Neuronal stem cell (in vitro differentiated cells): ENCODE measurements around the gene CBX5.

Source experiments
- DNase-seq: peaks from one replicate; pipeline ENCODE4 v3.0.0-alpha.2; 2013; ENCODE audit warnings: low spot score
- H2AFZ ChIP-seq: one replicate; pipeline ENCODE4 v1.6.1; 2013; ENCODE audit warnings: mild to moderate bottlenecking, low read length, inconsistent platforms
- H2AK5ac ChIP-seq: 2 replicates; pipeline ENCODE4 v1.6.1; 2013; ENCODE audit warnings: low read depth, mild to moderate bottlenecking, inconsistent platforms, low read length, moderate library complexity, mixed read lengths
- H2BK120ac ChIP-seq: 2 replicates; pipeline ENCODE4 v1.6.1; 2013; ENCODE audit warnings: low read depth, mild to moderate bottlenecking, inconsistent platforms, low read length, moderate library complexity, mixed read lengths
- H2BK12ac ChIP-seq: one replicate; pipeline ENCODE4 v1.6.1; 2013; ENCODE audit warnings: low read length, inconsistent platforms
- H2BK15ac ChIP-seq: 2 replicates; pipeline ENCODE4 v1.6.1; 2013; ENCODE audit warnings: mild to moderate bottlenecking, low read length, inconsistent platforms, mixed read lengths
- H2BK5ac ChIP-seq: one replicate; pipeline ENCODE4 v1.6.1; 2013; ENCODE audit warnings: inconsistent platforms, mild to moderate bottlenecking, low read length, moderate library complexity
- H3K14ac ChIP-seq: one replicate; pipeline ENCODE4 v1.6.1; 2013; ENCODE audit warnings: low read length, inconsistent platforms
- H3K18ac ChIP-seq: 2 replicates; pipeline ENCODE4 v1.6.1; 2013; ENCODE audit warnings: low read length, inconsistent platforms
- H3K23ac ChIP-seq: 2 replicates; pipeline ENCODE4 v1.6.1; 2013; ENCODE audit warnings: low read depth, mild to moderate bottlenecking, mixed read lengths, low read length, inconsistent platforms; ENCODE audit not compliant: poor library complexity
- H3K27ac ChIP-seq: replicated peaks from 3 replicates; pipeline ENCODE4 v1.5.1; 2013; ENCODE audit warnings: low read length, inconsistent platforms
- H3K27me3 ChIP-seq, 3 experiments: 2 replicates each; pipeline ENCODE4 v1.6.1; 2013; ENCODE audit warnings: low read length in 3 of 3, mild to moderate bottlenecking in 2 of 3, inconsistent platforms in 1 of 3, low read depth in 1 of 3, mixed read lengths in 1 of 3, moderate library complexity in 1 of 3; ENCODE audit not compliant: control insufficient read depth in 3 of 3, insufficient read depth in 3 of 3
- H3K36me3 ChIP-seq, 2 donors: replicated peaks in 1 of 2; 2 replicates each; pipeline ENCODE4 v1.6.1; 2013; ENCODE audit warnings: low read length in 2 of 2; ENCODE audit not compliant: control insufficient read depth in 2 of 2, insufficient read depth in 2 of 2
- H3K4ac ChIP-seq: 2 replicates; pipeline ENCODE4 v1.6.1; 2013; ENCODE audit warnings: inconsistent platforms, mild to moderate bottlenecking, low read length, moderate library complexity
- H3K4me1 ChIP-seq, 2 donors: 1 replicate in 1 of 2; 2 replicates in 1 of 2; pipeline ENCODE4 v1.6.1; 2013; ENCODE audit warnings: low read length in 2 of 2, low read depth in 1 of 2; ENCODE audit not compliant: control insufficient read depth in 2 of 2, insufficient read depth in 1 of 2
- H3K4me2 ChIP-seq: one replicate; pipeline ENCODE4 v1.6.1; 2013; ENCODE audit warnings: mild to moderate bottlenecking, low read length, inconsistent platforms; ENCODE audit not compliant: insufficient read depth, poor library complexity, severe bottlenecking
- H3K4me3 ChIP-seq, 2 donors: 2 replicates each; pipeline ENCODE4 v1.5.1; 2013; ENCODE audit warnings: low read length in 2 of 2, mild to moderate bottlenecking in 2 of 2, inconsistent platforms in 1 of 2, moderate library complexity in 1 of 2
- H3K79me1 ChIP-seq: one replicate; pipeline ENCODE4 v1.6.1; 2013; ENCODE audit warnings: low read depth, mild to moderate bottlenecking, inconsistent platforms, low read length, moderate library complexity
- H3K9ac ChIP-seq: one replicate; pipeline ENCODE4 v1.6.1; 2013; ENCODE audit warnings: mild to moderate bottlenecking, low read depth, low read length, inconsistent platforms; ENCODE audit not compliant: poor library complexity
- H3K9me3 ChIP-seq, 2 donors: replicated peaks in 1 of 2; 2 replicates each; pipeline versions ENCODE3 to v1.6.1; 2013; ENCODE audit warnings: low read length in 2 of 2, mild to moderate bottlenecking in 2 of 2, inconsistent platforms in 1 of 2, low read depth in 1 of 2, mixed read lengths in 1 of 2, moderate library complexity in 1 of 2; ENCODE audit not compliant: control insufficient read depth in 2 of 2, insufficient read depth in 1 of 2
- H4K8ac ChIP-seq: one replicate; pipeline ENCODE4 v1.6.1; 2013; ENCODE audit warnings: low read depth, mild to moderate bottlenecking, inconsistent platforms, low read length, moderate library complexity
- H4K91ac ChIP-seq: one replicate; pipeline ENCODE4 v1.6.1; 2013; ENCODE audit warnings: low read length, low read depth, mild to moderate bottlenecking, inconsistent platforms; ENCODE audit not compliant: poor library complexity
- WGBS, 2 donors: extraction: QIAGEN DNeasy Blood & Tissue Kit; methylation state at CpG; one replicate each; pipeline ENCODE4 v1.1.7; 2013; ENCODE audit warnings: missing lambda C conversion rate in 2 of 2, mixed read lengths in 1 of 2; ENCODE audit not compliant: insufficient read length in 2 of 2, insufficient replicate concordance in 1 of 2; ENCODE audit errors: extremely low coverage in 2 of 2; 5-methylcytosine and 5-hydroxymethylcytosine counted together

The CBX5 gene

DNA sequence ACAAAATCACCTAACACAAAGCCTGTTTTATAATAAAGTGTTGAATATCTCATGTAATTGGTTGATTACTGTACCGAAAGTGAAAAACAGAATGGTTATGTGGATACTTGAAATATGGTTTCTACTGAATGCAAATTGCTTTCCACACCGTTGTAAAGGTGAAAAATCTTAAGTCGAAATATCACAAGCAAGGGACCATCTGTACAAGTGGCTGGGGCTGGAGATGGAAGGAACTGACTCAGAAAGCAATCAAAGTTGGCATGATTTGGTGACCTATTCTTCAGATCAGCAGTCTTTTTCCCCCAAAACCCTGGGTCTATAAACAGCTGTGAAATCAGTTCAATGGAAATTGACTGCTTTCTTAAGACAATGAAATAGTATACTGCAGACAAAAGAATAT is 3.6 kb downstream of the CBX5 start:
- Histone ChIP-seq H3K79me1 (no peaks in the 10 kb centered on the region), H2AFZ (no peak overlapping the region), H3K9ac (no peak overlapping the region), H4K8ac (no peak overlapping the region), H3K23ac (no peak overlapping the region), H3K18ac (no peak overlapping the region), H3K27ac (no peak overlapping the region), H2AK5ac (no peak overlapping the region), H2BK12ac (no peak overlapping the region), H2BK120ac (no peak overlapping the region), H3K36me3 (peaks cover 7 to 70% of the 10 kb centered on the region in 2 donors), H2BK5ac (no peak overlapping the region), H4K91ac (no peak overlapping the region), H3K9me3 (no peaks in the 10 kb centered on the region), H3K4me1 (peaks cover 5 to 6% of the 10 kb centered on the region in 2 donors), H3K27me3 (no peaks in the 10 kb centered on the region), H2BK15ac (no peak overlapping the region), H3K4me3 (no peak overlapping the region), H3K4me2 (no peak overlapping the region), H3K14ac (no peak overlapping the region), H3K4ac (no peak overlapping the region)
- no peak for DNase-seq
- no CpG with 5 or more reads among the region's 3 CpGs for WGBS, 2 donors

DNA sequence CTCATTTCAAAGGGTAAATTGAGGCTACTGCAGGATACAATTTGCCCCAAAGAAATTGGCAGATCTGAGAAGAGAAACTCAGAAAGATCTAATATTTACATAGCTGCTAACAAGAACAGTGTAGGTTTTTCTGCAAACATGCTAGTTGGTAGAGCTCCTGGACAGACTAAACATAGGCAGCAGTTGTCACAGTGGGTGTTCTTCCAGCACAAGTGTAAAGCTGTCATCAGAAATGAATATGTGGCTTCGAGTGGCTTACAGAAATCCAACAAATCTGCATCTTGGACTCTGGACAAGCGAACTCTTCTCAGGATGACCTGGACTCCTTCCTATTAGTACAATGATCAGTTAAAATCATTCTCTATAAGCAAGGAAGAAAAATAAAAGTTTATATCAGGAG is 5.9 kb downstream of the CBX5 start:
- no peak for DNase-seq
- H2AK5ac ChIP-seq: no peak overlapping the region
- no peak overlapping the region for H3K4me3 ChIP-seq
- no peak overlapping the region for H2BK15ac ChIP-seq
- H3K4ac ChIP-seq: no peak overlapping the region
- H3K79me1 ChIP-seq: no peaks in the 10 kb centered on the region
- no peaks in the 10 kb centered on the region for H3K9me3 ChIP-seq
- peaks cover 6 to 84% of the 10 kb centered on the region in 2 donors for H3K36me3 ChIP-seq
- H2BK5ac ChIP-seq: no peak overlapping the region
- H3K18ac ChIP-seq: no peak overlapping the region
- H4K91ac ChIP-seq: no peak overlapping the region
- no peak overlapping the region for H3K14ac ChIP-seq
- H2AFZ ChIP-seq: no peak overlapping the region
- H4K8ac ChIP-seq: no peak overlapping the region
- no peaks in the 10 kb centered on the region for H3K27me3 ChIP-seq
- no peak overlapping the region for H3K23ac ChIP-seq
- H2BK120ac ChIP-seq: no peak overlapping the region
- WGBS, 2 donors: no CpG with 5 or more reads among the region's 2 CpGs
- H3K4me2 ChIP-seq: no peak overlapping the region
- no peak overlapping the region for H3K9ac ChIP-seq
- peaks cover 5 to 6% of the 10 kb centered on the region in 2 donors for H3K4me1 ChIP-seq
- no peak overlapping the region for H3K27ac ChIP-seq
- no peak overlapping the region for H2BK12ac ChIP-seq

- Histone ChIP-seq H2BK15ac (no peak overlapping the region), H3K4me3 (no peak overlapping the region), H3K18ac (no peak overlapping the region), H3K79me1 (peaks cover 1% of the 10 kb centered on the region), H3K9ac (no peak overlapping the region), H3K14ac (no peak overlapping the region), H3K4ac (no peak overlapping the region), H3K27ac (no peak overlapping the region), H2AFZ (no peak overlapping the region), H2BK120ac (no peak overlapping the region), H3K4me1 (no peaks in the 10 kb centered on the region), H2AK5ac (no peak overlapping the region), H2BK5ac (no peak overlapping the region), H2BK12ac (no peak overlapping the region), H3K9me3 (no peaks in the 10 kb centered on the region), H3K4me2 (no peak overlapping the region), H3K36me3 (peaks cover 3 to 85% of the 10 kb centered on the region in 2 donors), H3K27me3 (no peaks in the 10 kb centered on the region), H4K91ac (no peak overlapping the region), H4K8ac (no peak overlapping the region), H3K23ac (no peak overlapping the region)
- WGBS, 2 donors: no CpG with 5 or more reads among the region's 1 CpG
- no peak for DNase-seq
These were observed 7.7 kb downstream of the CBX5 start for GRCh38 chr12:54272214-54272613.

DNA sequence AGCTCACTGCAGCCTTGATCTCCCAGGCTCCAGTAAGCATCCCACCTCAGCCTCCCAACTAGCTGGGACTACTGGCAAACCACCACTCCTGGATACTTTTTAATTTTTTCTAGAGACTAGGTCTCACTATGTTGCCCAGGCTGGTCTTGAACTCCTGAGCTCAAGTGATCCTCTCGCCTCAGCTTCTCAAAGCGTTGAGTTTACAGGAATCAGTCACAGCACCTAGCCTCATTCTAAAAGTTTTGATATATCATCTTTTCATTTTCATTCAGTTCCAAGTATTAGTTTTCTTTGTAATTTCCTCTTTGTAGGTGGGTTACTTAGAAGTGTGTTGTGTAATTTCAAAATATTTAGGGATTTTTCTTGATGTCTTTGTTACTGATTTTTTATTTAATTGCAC is 9.6 kb downstream of the CBX5 start:
- Histone ChIP-seq H2BK5ac (no peak overlapping the region), H2BK15ac (no peak overlapping the region), H4K8ac (no peak overlapping the region), H2BK120ac (no peak overlapping the region), H3K4ac (no peak overlapping the region), H3K27me3 (no peaks in the 10 kb centered on the region), H3K36me3 (peaks cover 4 to 86% of the 10 kb centered on the region in 2 donors), H3K23ac (no peak overlapping the region), H2BK12ac (no peak overlapping the region), H3K4me1 (peaks cover 0 to 3% of the 10 kb centered on the region in 2 donors), H4K91ac (no peak overlapping the region), H3K79me1 (peaks cover 1% of the 10 kb centered on the region), H3K4me2 (no peak overlapping the region), H3K9ac (no peak overlapping the region), H3K27ac (no peak overlapping the region), H3K4me3 (no peak overlapping the region), H3K18ac (no peak overlapping the region), H3K14ac (no peak overlapping the region), H3K9me3 (no peaks in the 10 kb centered on the region), H2AFZ (no peak overlapping the region), H2AK5ac (no peak overlapping the region)
- WGBS, 2 donors: no CpG with 5 or more reads among the region's 2 CpGs
- DNase-seq: no peak
